CD4-positive, alpha-beta T cell (primary cell): ENCODE measurements around the gene AP1S2. TPM values are rescaled to one million over a fixed set of nuclear protein-coding genes. Genes with fewer than 3 reads are reported as not detected.

Experiments used
- ATAC-seq: fragments of 200-7000 bp; cut with Tn5 transposase; one replicate; pipeline ENCODE4 v1.10.0; 2022; ENCODE audit warnings: mild to moderate bottlenecking; ENCODE audit not compliant: poor library complexity
- CTCF ChIA-PET: fragments of 350-600 bp; sonication (Branson Sonifier 250); formaldehyde crosslinking; loops from one replicate; lab custom pipeline; 2021; ENCODE audit warnings: antibody characterized with exemption, inconsistent platforms; lab: Charles Lee
- POLR2A ChIA-PET: fragments of 350-600 bp; sonication (Branson Sonifier 250); formaldehyde crosslinking; loops from one replicate; lab custom pipeline; 2021; ENCODE audit warnings: antibody characterized with exemption, inconsistent platforms; lab: Charles Lee
- DNase-seq, 14 experiments: peaks; one replicate each; pipeline ENCODE4 v3.0.0-alpha.2; 2013 to 2020; ENCODE audit warnings: mixed read lengths in 2 of 14
- H3K27ac ChIP-seq, 2 donors: one replicate each; pipeline versions ENCODE4 v1.5.1 to v1.7.0; 2013; ENCODE audit warnings: low read length in 2 of 2, low read depth in 1 of 2, mild to moderate bottlenecking in 1 of 2
- H3K27me3 ChIP-seq, 2 experiments: 1 replicate in 1 of 2; 2 replicates in 1 of 2; pipeline versions ENCODE4 v1.6.1 to v1.7.0; 2013; ENCODE audit warnings: low read length in 2 of 2, control low read depth in 1 of 2, mild to moderate bottlenecking in 1 of 2, moderate library complexity in 1 of 2; ENCODE audit not compliant: insufficient read depth in 2 of 2, control insufficient read depth in 1 of 2
- H3K36me3 ChIP-seq: one replicate; pipeline ENCODE4 v1.6.1; 2013; ENCODE audit warnings: low read length, control low read depth; ENCODE audit not compliant: insufficient read depth
- H3K4me1 ChIP-seq: one replicate; pipeline ENCODE4 v1.6.1; 2013; ENCODE audit warnings: low read length, control low read depth; ENCODE audit not compliant: insufficient read depth
- H3K4me3 ChIP-seq: one replicate; pipeline ENCODE4 v1.5.1; 2013; ENCODE audit warnings: mild to moderate bottlenecking, low read length, moderate library complexity
- H3K9me3 ChIP-seq, 2 experiments: 1 replicate in 1 of 2; 2 replicates in 1 of 2; pipeline versions ENCODE4 v1.6.1 to v1.7.0; 2013; ENCODE audit warnings: low read length in 2 of 2, mild to moderate bottlenecking in 2 of 2, control low read depth in 1 of 2, moderate library complexity in 1 of 2; ENCODE audit not compliant: control insufficient read depth in 1 of 2, insufficient read depth in 1 of 2
- H3K27ac Mint-ChIP-seq: one replicate; pipeline ENCODE4 v1.8.0; 2020; ENCODE audit warnings: mixed read lengths
- H3K27me3 Mint-ChIP-seq: one replicate; pipeline ENCODE4 v1.8.0; 2021; ENCODE audit warnings: mixed read lengths
- H3K36me3 Mint-ChIP-seq: one replicate; pipeline ENCODE4 v1.8.0; 2021; ENCODE audit warnings: low read depth, mixed read lengths
- H3K4me1 Mint-ChIP-seq: one replicate; pipeline ENCODE4 v1.8.0; 2021; ENCODE audit warnings: low read depth, mixed read lengths
- H3K4me3 Mint-ChIP-seq: one replicate; pipeline ENCODE4 v1.8.0; 2020; ENCODE audit warnings: mild to moderate bottlenecking, mixed read lengths
- H3K9me3 Mint-ChIP-seq: one replicate; pipeline ENCODE4 v1.8.0; 2020; ENCODE audit warnings: mixed read lengths
- CTCF ChIP-seq: fragments of 200-600 bp; IDR thresholded peaks from one replicate; pipeline ENCODE4 v1.8.0; 2022; ENCODE audit warnings: antibody characterized with exemption, mild to moderate bottlenecking
- intact Hi-C, 2 experiments: fragments of 100-400 bp; cut with DNase I in 1 of 2; cut with micrococcal nuclease in 1 of 2; formaldehyde crosslinking; loops; one replicate each; pipeline versions ENCODE4 v1.15.1 to v1.9.0; 2023 to 2025; cut with DNase I, micrococcal nuclease
- total RNA-seq, 174 experiments: library from RNA in 2 of 174; stranded (reverse) in 2 of 174; gene quantifications; one replicate each; pipeline ENCODE4 v1.2.3 and lab custom pipeline; 2021 to 2026

The AP1S2 gene
- total RNA-seq, 2 experiments from 2014 or later: 20.0 to 20.8 TPM

- peak overlapping the region in 1 of 2 donors; percentile 75 for H3K27ac ChIP-seq
- intact Hi-C loops: no loop called here
- Mint-ChIP-seq H3K27me3 (no peaks in the 10 kb centered on the region), H3K9me3 (no peaks in the 10 kb centered on the region), H3K4me1 (peaks cover 6% of the 10 kb centered on the region), H3K27ac (peak overlapping the region; percentile 90), H3K4me3 (peak overlapping the region; percentile 68), H3K36me3 (peaks cover 53% of the 10 kb centered on the region)
- no peaks in the 10 kb centered on the region for H3K9me3 ChIP-seq
- POLR2A ChIA-PET: interaction anchor here (0.9 to 1.7 kb wide), 3 partner anchors 32 to 73 kb away, joined by 3 to 8 read pairs (median 7); partner anchors contain the start of genes AP1S2 and CA5B
- TF ChIP-seq CTCF: no peak
- DNase-seq (peak in 4 of 14 experiments; percentile 29 to 70 (median 41)), ATAC-seq (no peak)
- CTCF ChIA-PET: interaction anchor here (1.1 to 1.3 kb wide), 2 partner anchors 9 to 28 kb away, joined by 3 to 4 read pairs; partner anchors contain the start of gene ZRSR2
- no peaks in the 10 kb centered on the region for H3K27me3 ChIP-seq
- peaks cover 34% of the 10 kb centered on the region for H3K36me3 ChIP-seq
- H3K4me3 ChIP-seq: peak overlapping the region; percentile 43
- peaks cover 11% of the 10 kb centered on the region for H3K4me1 ChIP-seq
Measured at GRCh38 chrX:15781961-15782699, 72.5 kb downstream of the AP1S2 start.

Other genes starting within 250 kb of the AP1S2 start
- under 1 TPM; 0.44 to 0.56 TPM for gene CLTRN, start 190.0 kb downstream of the AP1S2 start, total RNA-seq
- gene CA5B, start 116.5 kb downstream of the AP1S2 start, total RNA-seq: 10 to 100 TPM; 60.8 to 64.5 TPM
- 10 to 100 TPM; 18.4 to 21.1 TPM for gene ZRSR2, start 64.3 kb downstream of the AP1S2 start, total RNA-seq